Measurements from ENCODE around the gene WDR45.

DNA sequence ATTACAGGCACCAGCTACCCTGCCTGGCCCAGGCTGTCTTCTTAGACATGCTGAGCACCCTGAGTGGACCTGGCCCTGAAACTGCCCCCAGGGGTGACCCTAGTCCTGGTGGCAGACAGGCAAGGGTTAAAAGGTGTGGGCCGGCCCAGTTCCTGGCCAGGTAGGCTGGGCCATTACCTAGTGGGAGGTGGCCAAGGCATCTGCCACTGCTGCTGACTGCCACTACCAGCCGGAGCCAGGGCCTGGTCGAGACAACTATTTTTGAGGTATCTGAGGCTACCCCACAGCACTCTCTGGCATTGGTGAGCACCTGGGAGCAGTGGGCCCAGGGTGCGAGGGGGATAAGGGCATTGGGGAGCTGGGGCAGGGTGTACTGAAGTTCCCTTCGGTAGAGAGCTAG, 20.9 kb downstream of the WDR45 start, which contains the start of gene CCDC120:
- TF ChIP-seq, protein P1, sequence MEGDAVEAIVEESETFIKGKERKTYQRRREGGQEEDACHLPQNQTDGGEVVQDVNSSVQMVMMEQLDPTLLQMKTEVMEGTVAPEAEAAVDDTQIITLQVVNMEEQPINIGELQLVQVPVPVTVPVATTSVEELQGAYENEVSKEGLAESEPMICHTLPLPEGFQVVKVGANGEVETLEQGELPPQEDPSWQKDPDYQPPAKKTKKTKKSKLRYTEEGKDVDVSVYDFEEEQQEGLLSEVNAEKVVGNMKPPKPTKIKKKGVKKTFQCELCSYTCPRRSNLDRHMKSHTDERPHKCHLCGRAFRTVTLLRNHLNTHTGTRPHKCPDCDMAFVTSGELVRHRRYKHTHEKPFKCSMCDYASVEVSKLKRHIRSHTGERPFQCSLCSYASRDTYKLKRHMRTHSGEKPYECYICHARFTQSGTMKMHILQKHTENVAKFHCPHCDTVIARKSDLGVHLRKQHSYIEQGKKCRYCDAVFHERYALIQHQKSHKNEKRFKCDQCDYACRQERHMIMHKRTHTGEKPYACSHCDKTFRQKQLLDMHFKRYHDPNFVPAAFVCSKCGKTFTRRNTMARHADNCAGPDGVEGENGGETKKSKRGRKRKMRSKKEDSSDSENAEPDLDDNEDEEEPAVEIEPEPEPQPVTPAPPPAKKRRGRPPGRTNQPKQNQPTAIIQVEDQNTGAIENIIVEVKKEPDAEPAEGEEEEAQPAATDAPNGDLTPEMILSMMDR (conservative IDR thresholded peaks at IDR 0.05 in 1 of 2, IDR thresholded peaks at IDR 0.05 in 1 of 2; ENCODE audit: low read depth in 1 of 2, low read length in 2 of 2), result no peak
- TF ChIP-seq EZH2 (IDR thresholded peaks at IDR 0.05; ENCODE audit: low read length, missing control alignments), result no peak

All from fibroblast of lung (primary cell).